ENCODE data around the gene TTLL11. TPM values are rescaled to one million over a fixed set of nuclear protein-coding genes. Genes with fewer than 3 reads are reported as not detected.

Gene TTLL11
- total and polyA plus RNA-seq, 7 experiments from 2014 or later: 3.0 to 8.6 (median 4.4) TPM

- Mint-ChIP-seq H3K27me3 (no peaks in the 10 kb centered on the region), H3K4me3 (no peak overlapping the region), H3K4me1 (peaks cover 0 to 5% (median 0%) of the 10 kb centered on the region in 7 donors), H3K36me3 (peaks cover 0 to 56% (median 52%) of the 10 kb centered on the region in 5 donors), H3K27ac (no peak overlapping the region), H3K9me3 (no peaks in the 10 kb centered on the region)
- intact Hi-C loops (cut with micrococcal nuclease): no loop called here
- Histone ChIP-seq H3K27me3 (ENCODE audit: control insufficient read depth in 2 of 2, insufficient read depth in 2 of 2, low read length in 2 of 2) (no peaks in the 10 kb centered on the region), H3K36me3 (ENCODE audit: control insufficient read depth in 2 of 3, insufficient read depth in 3 of 3, low read length in 3 of 3) (peaks cover 0 to 8% (median 0%) of the 10 kb centered on the region in 3 experiments), H3K4me3 (ENCODE audit: low read length) (no peak overlapping the region), H3K9me3 (ENCODE audit: control insufficient read depth in 2 of 3, low read length in 3 of 3) (no peaks in the 10 kb centered on the region), H3K4me1 (ENCODE audit: control insufficient read depth in 2 of 2, insufficient read depth in 2 of 2, low read length in 2 of 2) (no peaks in the 10 kb centered on the region), H3K27ac (ENCODE audit: low read depth, low read length) (no peak overlapping the region)
- no peak for DNase-seq
- no peak for ATAC-seq
- CTCF ChIA-PET: no interaction called here
- POLR2A ChIA-PET: no interaction called here
Measured at GRCh38 chr9:122033775-122034373, 59.2 kb downstream of the TTLL11 start.

GRCh38 chr9:122032346-122032745, 60.8 kb downstream of the TTLL11 start:
- Histone ChIP-seq H3K27ac (ENCODE audit: low read depth, low read length) (no peak overlapping the region), H3K9me3 (ENCODE audit: control insufficient read depth in 2 of 3, low read length in 3 of 3) (no peaks in the 10 kb centered on the region), H3K27me3 (ENCODE audit: control insufficient read depth in 2 of 2, insufficient read depth in 2 of 2, low read length in 2 of 2) (no peaks in the 10 kb centered on the region), H3K36me3 (ENCODE audit: control insufficient read depth in 2 of 3, insufficient read depth in 3 of 3, low read length in 3 of 3) (peaks cover 0 to 6% (median 0%) of the 10 kb centered on the region in 3 experiments), H3K4me1 (ENCODE audit: control insufficient read depth in 2 of 2, insufficient read depth in 2 of 2, low read length in 2 of 2) (no peaks in the 10 kb centered on the region), H3K4me3 (ENCODE audit: low read length) (no peak overlapping the region)
- CTCF ChIA-PET: no interaction called here
- POLR2A ChIA-PET: no interaction called here
- Mint-ChIP-seq H3K27me3 (no peaks in the 10 kb centered on the region), H3K4me3 (no peak overlapping the region), H3K27ac (no peak overlapping the region), H3K36me3 (peaks cover 0 to 59% (median 52%) of the 10 kb centered on the region in 5 donors), H3K9me3 (peaks cover 0 to 14% (median 4%) of the 10 kb centered on the region in 11 donors), H3K4me1 (peaks cover 0 to 5% (median 0%) of the 10 kb centered on the region in 7 donors)
- DNase-seq (no peak), ATAC-seq (no peak)
- intact Hi-C loops (cut with micrococcal nuclease): no loop called here

- no peaks in the 10 kb centered on the region for H3K9me3 ChIP-seq (ENCODE audit: control insufficient read depth in 2 of 3, low read length in 3 of 3)
- intact Hi-C loops (cut with micrococcal nuclease): no loop called here
- DNase-seq (no peak), ATAC-seq (no peak)
- H3K9me3 Mint-ChIP-seq: peaks cover 0 to 14% (median 6%) of the 10 kb centered on the region in 11 donors
- peaks cover 0 to under 1% (median 0%) of the 10 kb centered on the region in 3 experiments for H3K36me3 ChIP-seq (ENCODE audit: control insufficient read depth in 2 of 3, insufficient read depth in 3 of 3, low read length in 3 of 3)
- no peak overlapping the region for H3K4me3 Mint-ChIP-seq
- H3K27ac ChIP-seq (ENCODE audit: low read depth, low read length): no peak overlapping the region
- ChIA-PET POLR2A (no interaction called here), CTCF (no interaction called here)
- H3K27ac Mint-ChIP-seq: no peak overlapping the region
- no peaks in the 10 kb centered on the region for H3K27me3 ChIP-seq (ENCODE audit: control insufficient read depth in 2 of 2, insufficient read depth in 2 of 2, low read length in 2 of 2)
- peaks cover 0 to 5% (median 0%) of the 10 kb centered on the region in 7 donors for H3K4me1 Mint-ChIP-seq
- no peaks in the 10 kb centered on the region for H3K27me3 Mint-ChIP-seq
- H3K36me3 Mint-ChIP-seq: peaks cover 0 to 59% (median 52%) of the 10 kb centered on the region in 5 donors
- no peak overlapping the region for H3K4me3 ChIP-seq (ENCODE audit: low read length)
- H3K4me1 ChIP-seq (ENCODE audit: control insufficient read depth in 2 of 2, insufficient read depth in 2 of 2, low read length in 2 of 2): no peaks in the 10 kb centered on the region
Measured at GRCh38 chr9:122031776-122032175, 61.3 kb downstream of the TTLL11 start.

- no peak for DNase-seq
- intact Hi-C loops (cut with micrococcal nuclease): no loop called here
- H3K27ac ChIP-seq (ENCODE audit: low read depth, low read length): no peak overlapping the region
- H3K27me3 ChIP-seq (ENCODE audit: control insufficient read depth in 2 of 2, insufficient read depth in 2 of 2, low read length in 2 of 2): no peaks in the 10 kb centered on the region
- H3K36me3 ChIP-seq (ENCODE audit: control insufficient read depth in 2 of 3, insufficient read depth in 3 of 3, low read length in 3 of 3): no peaks in the 10 kb centered on the region
- ATAC-seq: no peak
- no peak overlapping the region for H3K4me3 ChIP-seq (ENCODE audit: low read length)
- no peaks in the 10 kb centered on the region for H3K27me3 Mint-ChIP-seq
- no peaks in the 10 kb centered on the region for H3K4me1 ChIP-seq (ENCODE audit: control insufficient read depth in 2 of 2, insufficient read depth in 2 of 2, low read length in 2 of 2)
- no peak overlapping the region for H3K27ac Mint-ChIP-seq
- H3K4me3 Mint-ChIP-seq: no peak overlapping the region
- peaks cover 0 to 3% (median 0%) of the 10 kb centered on the region in 7 donors for H3K4me1 Mint-ChIP-seq
- peaks cover 0 to 61% (median 58%) of the 10 kb centered on the region in 5 donors for H3K36me3 Mint-ChIP-seq
- ChIA-PET CTCF (no interaction called here), POLR2A (no interaction called here)
- H3K9me3 Mint-ChIP-seq: peaks cover 0 to 14% (median 6%) of the 10 kb centered on the region in 11 donors
- no peaks in the 10 kb centered on the region for H3K9me3 ChIP-seq (ENCODE audit: control insufficient read depth in 2 of 3, low read length in 3 of 3)
Measured at GRCh38 chr9:122031157-122031556, 62.0 kb downstream of the TTLL11 start.

- Mint-ChIP-seq H3K4me1 (no peaks in the 10 kb centered on the region), H3K27ac (no peak overlapping the region), H3K4me3 (no peak overlapping the region), H3K27me3 (no peaks in the 10 kb centered on the region), H3K36me3 (peaks cover 2 to 66% (median 59%) of the 10 kb centered on the region in 5 donors), H3K9me3 (peaks cover 0 to 21% (median 6%) of the 10 kb centered on the region in 11 donors)
- no peak for DNase-seq
- intact Hi-C loops (cut with micrococcal nuclease): no loop called here
- ChIA-PET POLR2A (no interaction called here), CTCF (no interaction called here)
- Histone ChIP-seq H3K9me3 (ENCODE audit: control insufficient read depth in 2 of 3, low read length in 3 of 3) (no peaks in the 10 kb centered on the region), H3K4me3 (ENCODE audit: low read length) (no peak overlapping the region), H3K36me3 (ENCODE audit: control insufficient read depth in 2 of 3, insufficient read depth in 3 of 3, low read length in 3 of 3) (no peaks in the 10 kb centered on the region), H3K4me1 (ENCODE audit: control insufficient read depth in 2 of 2, insufficient read depth in 2 of 2, low read length in 2 of 2) (no peaks in the 10 kb centered on the region), H3K27me3 (ENCODE audit: control insufficient read depth in 2 of 2, insufficient read depth in 2 of 2, low read length in 2 of 2) (no peaks in the 10 kb centered on the region), H3K27ac (ENCODE audit: low read depth, low read length) (no peak overlapping the region)
- ATAC-seq: no peak
Measured at GRCh38 chr9:122030357-122030756, 62.8 kb downstream of the TTLL11 start.

- Histone ChIP-seq H3K4me3 (ENCODE audit: low read length) (no peak overlapping the region), H3K4me1 (ENCODE audit: control insufficient read depth in 2 of 2, insufficient read depth in 2 of 2, low read length in 2 of 2) (no peaks in the 10 kb centered on the region), H3K27me3 (ENCODE audit: control insufficient read depth in 2 of 2, insufficient read depth in 2 of 2, low read length in 2 of 2) (no peaks in the 10 kb centered on the region), H3K9me3 (ENCODE audit: control insufficient read depth in 2 of 3, low read length in 3 of 3) (no peaks in the 10 kb centered on the region), H3K36me3 (ENCODE audit: control insufficient read depth in 2 of 3, insufficient read depth in 3 of 3, low read length in 3 of 3) (no peaks in the 10 kb centered on the region), H3K27ac (ENCODE audit: low read depth, low read length) (no peak overlapping the region)
- ChIA-PET CTCF (no interaction called here), POLR2A (no interaction called here)
- Mint-ChIP-seq H3K27me3 (no peaks in the 10 kb centered on the region), H3K4me3 (no peak overlapping the region), H3K36me3 (peaks cover 2 to 69% (median 57%) of the 10 kb centered on the region in 5 donors), H3K9me3 (peaks cover 0 to 21% (median 6%) of the 10 kb centered on the region in 11 donors), H3K4me1 (no peaks in the 10 kb centered on the region), H3K27ac (no peak overlapping the region)
- intact Hi-C loops (cut with micrococcal nuclease): no loop called here
- ATAC-seq (no peak), DNase-seq (no peak)
Measured at GRCh38 chr9:122029898-122030297, 63.2 kb downstream of the TTLL11 start.

- Histone ChIP-seq H3K36me3 (ENCODE audit: control insufficient read depth in 2 of 3, insufficient read depth in 3 of 3, low read length in 3 of 3) (no peaks in the 10 kb centered on the region), H3K4me3 (ENCODE audit: low read length) (no peak overlapping the region), H3K27ac (ENCODE audit: low read depth, low read length) (no peak overlapping the region), H3K27me3 (ENCODE audit: control insufficient read depth in 2 of 2, insufficient read depth in 2 of 2, low read length in 2 of 2) (no peaks in the 10 kb centered on the region), H3K4me1 (ENCODE audit: control insufficient read depth in 2 of 2, insufficient read depth in 2 of 2, low read length in 2 of 2) (no peaks in the 10 kb centered on the region), H3K9me3 (ENCODE audit: control insufficient read depth in 2 of 3, low read length in 3 of 3) (no peaks in the 10 kb centered on the region)
- intact Hi-C loops (cut with micrococcal nuclease): no loop called here
- ChIA-PET POLR2A (no interaction called here), CTCF (no interaction called here)
- no peaks in the 10 kb centered on the region for H3K27me3 Mint-ChIP-seq
- H3K4me1 Mint-ChIP-seq: no peaks in the 10 kb centered on the region
- peaks cover 2 to 70% (median 56%) of the 10 kb centered on the region in 5 donors for H3K36me3 Mint-ChIP-seq
- ATAC-seq: no peak
- H3K27ac Mint-ChIP-seq: no peak overlapping the region
- DNase-seq: no peak
- peaks cover 0 to 33% (median 8%) of the 10 kb centered on the region in 11 donors for H3K9me3 Mint-ChIP-seq
- no peak overlapping the region for H3K4me3 Mint-ChIP-seq
Measured at GRCh38 chr9:122028089-122028488, 65.0 kb downstream of the TTLL11 start.

Data from naive thymus-derived CD4-positive, alpha-beta T cell (primary cell).